MM.1S (cell line): ENCODE results near the gene HSP90B1.

Experiments
- DNase-seq: peaks from one replicate; pipeline ENCODE4 v3.0.0-alpha.2; 2015
- H2AFZ ChIP-seq: fragments of 300-600 bp; sonication (generic); 2 replicates; pipeline ENCODE4 v1.6.0; 2016; ENCODE audit warnings: antibody characterized with exemption, low read length
- H3F3A ChIP-seq: fragments of 300-600 bp; sonication (generic); 2 replicates; pipeline ENCODE4 v1.6.1; 2016; ENCODE audit warnings: mild to moderate bottlenecking, antibody characterized with exemption, low read length, moderate library complexity, mixed read lengths; ENCODE audit not compliant: insufficient read depth
- H3K27ac ChIP-seq: fragments of 300-600 bp; sonication (generic); 2 replicates; pipeline ENCODE4 v1.5.1; 2016; ENCODE audit warnings: mild to moderate bottlenecking, low read length
- H3K27me3 ChIP-seq: fragments of 300-600 bp; sonication (generic); replicated peaks from 2 replicates; pipeline ENCODE4 v1.6.0; 2016; ENCODE audit warnings: low read length; ENCODE audit not compliant: insufficient read depth
- H3K36me3 ChIP-seq: fragments of 300-600 bp; sonication (generic); replicated peaks from 2 replicates; pipeline ENCODE4 v1.6.1; 2016; ENCODE audit warnings: mild to moderate bottlenecking, low read length, mixed read lengths; ENCODE audit not compliant: insufficient read depth
- H3K4me1 ChIP-seq: fragments of 300-600 bp; sonication (generic); 2 replicates; pipeline ENCODE4 v1.6.1; 2016; ENCODE audit warnings: low read length, mixed read lengths
- H3K4me2 ChIP-seq: fragments of 300-600 bp; sonication (generic); 2 replicates; pipeline ENCODE4 v1.6.0; 2016; ENCODE audit warnings: low read depth, low read length
- H3K4me3 ChIP-seq: fragments of 300-600 bp; sonication (generic); 2 replicates; pipeline ENCODE4 v1.5.1; 2016; ENCODE audit warnings: low read length, mixed read lengths
- H3K79me2 ChIP-seq: fragments of 300-600 bp; sonication (generic); 2 replicates; pipeline ENCODE4 v1.6.1; 2016; ENCODE audit warnings: mixed run types, low read length, mixed read lengths
- H3K9ac ChIP-seq: fragments of 300-600 bp; sonication (generic); 2 replicates; pipeline ENCODE4 v1.6.1; 2016; ENCODE audit warnings: low read length, mixed read lengths
- H3K9me2 ChIP-seq: fragments of 300-600 bp; sonication (generic); replicated peaks from 2 replicates; pipeline ENCODE4 v1.6.1; 2016; ENCODE audit warnings: mild to moderate bottlenecking, low read length, mixed read lengths; ENCODE audit not compliant: insufficient read depth
- H3K9me3 ChIP-seq: fragments of 300-600 bp; sonication (generic); replicated peaks from 2 replicates; pipeline ENCODE4 v1.6.1; 2016; ENCODE audit warnings: mild to moderate bottlenecking, low read length, mixed read lengths; ENCODE audit not compliant: insufficient read depth
- H4K20me1 ChIP-seq: fragments of 300-600 bp; sonication (generic); 2 replicates; pipeline ENCODE4 v1.6.1; 2016; ENCODE audit warnings: mild to moderate bottlenecking, low read length, moderate library complexity, mixed read lengths; ENCODE audit not compliant: insufficient read depth
- CTCF ChIP-seq: fragments of 300-600 bp; sonication (generic); IDR thresholded peaks from 2 replicates; pipeline ENCODE4 v1.5.1; 2016; ENCODE audit warnings: antibody characterized with exemption, low read length, mixed read lengths
- EZH2 ChIP-seq: fragments of 300-600 bp; sonication (generic); optimal IDR thresholded peaks from 2 replicates; pipeline ENCODE3; 2017; ENCODE audit warnings: low read depth, mild to moderate bottlenecking, antibody characterized with exemption, low read length, mixed read lengths
- EZH2phosphoT487 ChIP-seq: fragments of 300-600 bp; sonication (generic); IDR thresholded peaks from 2 replicates; pipeline ENCODE4 v1.6.1; 2018; ENCODE audit warnings: antibody characterized with exemption, low read length

The HSP90B1 gene

GRCh38 chr12:103952497-103952896, 22.3 kb downstream of the HSP90B1 start:
- TF ChIP-seq EZH2phosphoT487 (no peak), CTCF (no peak), EZH2 (no peak)
- Histone ChIP-seq H2AFZ (no peak overlapping the region), H3K4me3 (no peak overlapping the region), H3K9me3 (no peaks in the 10 kb centered on the region), H3K36me3 (peaks cover 13% of the 10 kb centered on the region; the same call in 1 of the 2 replicates), H3K4me2 (no peak overlapping the region), H3K9ac (no peak overlapping the region), H3F3A (peaks cover 80% of the 10 kb centered on the region), H4K20me1 (no peaks in the 10 kb centered on the region), H3K4me1 (peaks cover 5% of the 10 kb centered on the region; the same call in 1 of the 2 replicates), H3K27me3 (no peaks in the 10 kb centered on the region), H3K9me2 (no peaks in the 10 kb centered on the region), H3K27ac (no peak overlapping the region), H3K79me2 (peaks cover 83% of the 10 kb centered on the region)
- no peak for DNase-seq

- Histone ChIP-seq H3F3A (peaks cover 58% of the 10 kb centered on the region), H3K9me3 (no peaks in the 10 kb centered on the region), H3K9ac (peak overlapping the region; percentile 80), H3K4me3 (peak overlapping the region; percentile 84), H3K27me3 (no peaks in the 10 kb centered on the region), H3K79me2 (peaks cover 55% of the 10 kb centered on the region), H3K4me1 (peaks cover 5% of the 10 kb centered on the region; the same call in 1 of the 2 replicates), H2AFZ (peak overlapping the region; percentile 97), H3K4me2 (peak overlapping the region; percentile 92), H4K20me1 (no peaks in the 10 kb centered on the region), H3K36me3 (no peaks in the 10 kb centered on the region), H3K9me2 (no peaks in the 10 kb centered on the region), H3K27ac (peak overlapping the region; percentile 82; the same call in 1 of the 2 replicates)
- TF ChIP-seq EZH2 (no peak), CTCF (no peak), EZH2phosphoT487 (no peak)
- no peak for DNase-seq
Measured at GRCh38 chr12:103955811-103956508, 25.8 kb downstream of the HSP90B1 start.

GRCh38 chr12:103956509-103957027, 26.4 kb downstream of the HSP90B1 start:
- peak; percentile 27 for DNase-seq
- Histone ChIP-seq H3K9me2 (no peaks in the 10 kb centered on the region), H3K9ac (peak overlapping the region; percentile 80), H3K4me2 (peak overlapping the region; percentile 92), H3K36me3 (no peaks in the 10 kb centered on the region), H3F3A (peaks cover 53% of the 10 kb centered on the region), H2AFZ (peak overlapping the region; percentile 97), H3K27ac (peak overlapping the region; percentile 82; the same call in 1 of the 2 replicates), H3K4me1 (peaks cover 5% of the 10 kb centered on the region; the same call in 1 of the 2 replicates), H3K9me3 (no peaks in the 10 kb centered on the region), H3K79me2 (peaks cover 50% of the 10 kb centered on the region), H3K27me3 (no peaks in the 10 kb centered on the region), H4K20me1 (no peaks in the 10 kb centered on the region), H3K4me3 (peak overlapping the region; percentile 84)
- TF ChIP-seq EZH2phosphoT487: no peak
- TF ChIP-seq CTCF: no peak
- TF ChIP-seq EZH2: no peak
